ENCODE measurements around the gene ZACN.

The ZACN gene

GRCh38 chr17:76104896-76105231 lies 25.9 kb downstream of the ZACN start:
- DNase-seq, result no peak

- no peak for DNase-seq
These were observed 27.7 kb downstream of the ZACN start for GRCh38 chr17:76106703-76107102.

- no peak for DNase-seq
These were observed 28.5 kb downstream of the ZACN start for GRCh38 chr17:76107509-76107908.

- DNase-seq, result no peak
These were observed 33.0 kb downstream of the ZACN start for GRCh38 chr17:76111956-76112355.

GRCh38 chr17:76115138-76115754 lies 36.3 kb downstream of the ZACN start:
- DNase-seq, result no peak

GRCh38 chr17:76119409-76120371 lies 40.7 kb downstream of the ZACN start:
- DNase-seq, result no peak

GRCh38 chr17:76120658-76121008 lies 41.7 kb downstream of the ZACN start:
- DNase-seq, result no peak

GRCh38 chr17:76121932-76122430 lies 43.0 kb downstream of the ZACN start:
- DNase-seq, result no peak

GRCh38 chr17:76122431-76123190 lies 43.6 kb downstream of the ZACN start:
- DNase-seq, result no peak

- DNase-seq, result no peak
These were observed 44.2 kb downstream of the ZACN start for GRCh38 chr17:76123191-76123499.

GRCh38 chr17:76123749-76124581 lies 45.0 kb downstream of the ZACN start:
- no peak for DNase-seq

- DNase-seq, result no peak
These were observed 45.8 kb downstream of the ZACN start for GRCh38 chr17:76124582-76125390.

GRCh38 chr17:76125391-76125675 lies 46.4 kb downstream of the ZACN start:
- DNase-seq, result no peak

GRCh38 chr17:76125922-76126321 lies 46.9 kb downstream of the ZACN start:
- no peak for DNase-seq

- no peak for DNase-seq
These were observed 51.5 kb downstream of the ZACN start for GRCh38 chr17:76130473-76130872.

GRCh38 chr17:76131051-76131691 lies 52.2 kb downstream of the ZACN start:
- DNase-seq, result no peak

- no peak for DNase-seq
These were observed 53.0 kb downstream of the ZACN start for GRCh38 chr17:76131692-76132573.
